Omental fat pad (tissue), 4 donors: Measurements from ENCODE around the gene TADA2B. TPM values are rescaled to one million over a fixed set of nuclear protein-coding genes. Genes with fewer than 3 reads are reported as not detected.

ENCODE experiments used
- ATAC-seq: fragments of 150-250 bp; one replicate; pipeline ENCODE4 v1.9.1; 2016; ENCODE audit warnings: mild to moderate bottlenecking, moderate library complexity; ENCODE audit not compliant: low FRiP score
- DNase-seq: peaks from one replicate; pipeline ENCODE4 v3.0.0-alpha.2; 2019; ENCODE audit warnings: low spot score
- total RNA-seq, 4 donors: library from RNA; depleted of rRNA; stranded (reverse); fragments of >200 nt; gene quantifications; one replicate each; pipeline ENCODE4 v1.1.0, GENCODE V29; 2016
- TF ChIP-seq, protein P1 (sequence below), 3 donors: fragments of 450-650 bp; IDR thresholded peaks; one replicate each; pipeline ENCODE4 v1.5.1; 2016 to 2017; ENCODE audit warnings: antibody characterized with exemption in 3 of 3, mild to moderate bottlenecking in 3 of 3, moderate library complexity in 2 of 3

The TADA2B gene
- total RNA-seq, 4 donors from 2014 or later = 12.2 to 20.5 (median 16.5) TPM

DNA sequence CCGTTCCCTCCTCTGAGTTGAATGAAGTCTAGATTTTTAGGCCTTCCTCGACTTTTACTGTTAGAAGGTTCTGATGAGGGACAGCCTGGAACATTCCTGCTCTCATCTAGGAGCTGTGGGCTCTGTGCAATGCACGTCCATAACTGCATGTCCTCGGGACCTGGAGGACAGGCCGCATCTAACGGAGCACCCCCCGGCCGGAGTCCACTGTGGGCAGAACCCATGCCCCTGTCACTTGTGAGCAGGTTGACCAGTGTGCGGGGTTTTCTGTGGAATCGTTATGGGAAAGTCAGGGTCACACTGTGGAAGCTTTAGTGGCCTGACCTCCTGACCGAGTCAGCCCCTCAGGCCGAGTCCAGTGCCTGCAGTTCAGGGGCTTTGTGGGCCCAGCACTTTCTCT lies 19.3 kb upstream of the TADA2B start:
- DNase-seq (no peak), ATAC-seq (no peak)
- TF ChIP-seq, protein P1, sequence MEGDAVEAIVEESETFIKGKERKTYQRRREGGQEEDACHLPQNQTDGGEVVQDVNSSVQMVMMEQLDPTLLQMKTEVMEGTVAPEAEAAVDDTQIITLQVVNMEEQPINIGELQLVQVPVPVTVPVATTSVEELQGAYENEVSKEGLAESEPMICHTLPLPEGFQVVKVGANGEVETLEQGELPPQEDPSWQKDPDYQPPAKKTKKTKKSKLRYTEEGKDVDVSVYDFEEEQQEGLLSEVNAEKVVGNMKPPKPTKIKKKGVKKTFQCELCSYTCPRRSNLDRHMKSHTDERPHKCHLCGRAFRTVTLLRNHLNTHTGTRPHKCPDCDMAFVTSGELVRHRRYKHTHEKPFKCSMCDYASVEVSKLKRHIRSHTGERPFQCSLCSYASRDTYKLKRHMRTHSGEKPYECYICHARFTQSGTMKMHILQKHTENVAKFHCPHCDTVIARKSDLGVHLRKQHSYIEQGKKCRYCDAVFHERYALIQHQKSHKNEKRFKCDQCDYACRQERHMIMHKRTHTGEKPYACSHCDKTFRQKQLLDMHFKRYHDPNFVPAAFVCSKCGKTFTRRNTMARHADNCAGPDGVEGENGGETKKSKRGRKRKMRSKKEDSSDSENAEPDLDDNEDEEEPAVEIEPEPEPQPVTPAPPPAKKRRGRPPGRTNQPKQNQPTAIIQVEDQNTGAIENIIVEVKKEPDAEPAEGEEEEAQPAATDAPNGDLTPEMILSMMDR (IDR thresholded peaks at IDR 0.05) = no peak

DNA sequence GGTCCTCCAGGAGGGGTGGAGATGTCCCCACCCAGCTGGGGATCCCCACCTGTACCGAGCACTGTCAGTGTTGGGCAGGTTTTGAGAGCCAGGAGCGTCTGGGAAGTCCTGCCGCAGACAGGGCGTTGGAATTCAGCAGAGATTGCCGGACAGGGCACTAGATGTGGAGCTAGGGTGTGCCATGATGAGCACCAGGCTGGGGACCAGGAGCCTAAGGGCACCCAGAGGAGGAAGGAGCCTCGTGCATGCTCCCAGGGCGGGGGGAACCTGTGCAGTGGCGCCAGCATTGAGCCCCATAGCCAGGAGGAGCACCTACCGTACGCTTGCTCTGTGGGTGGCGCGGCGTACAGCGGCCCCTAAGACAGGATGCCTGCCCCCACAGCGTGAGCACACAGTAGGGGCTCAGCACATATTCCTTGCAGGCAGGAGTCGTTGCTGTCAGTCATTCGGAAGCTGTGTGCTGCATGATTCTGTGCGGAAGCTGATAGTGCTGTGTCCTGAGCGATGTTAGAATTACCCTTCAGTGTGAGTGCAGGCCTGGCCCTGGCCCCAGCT lies 18.8 kb upstream of the TADA2B start:
- DNase-seq (no peak), ATAC-seq (no peak)
- TF ChIP-seq, protein P1 (IDR thresholded peaks at IDR 0.05) = no peak

DNA sequence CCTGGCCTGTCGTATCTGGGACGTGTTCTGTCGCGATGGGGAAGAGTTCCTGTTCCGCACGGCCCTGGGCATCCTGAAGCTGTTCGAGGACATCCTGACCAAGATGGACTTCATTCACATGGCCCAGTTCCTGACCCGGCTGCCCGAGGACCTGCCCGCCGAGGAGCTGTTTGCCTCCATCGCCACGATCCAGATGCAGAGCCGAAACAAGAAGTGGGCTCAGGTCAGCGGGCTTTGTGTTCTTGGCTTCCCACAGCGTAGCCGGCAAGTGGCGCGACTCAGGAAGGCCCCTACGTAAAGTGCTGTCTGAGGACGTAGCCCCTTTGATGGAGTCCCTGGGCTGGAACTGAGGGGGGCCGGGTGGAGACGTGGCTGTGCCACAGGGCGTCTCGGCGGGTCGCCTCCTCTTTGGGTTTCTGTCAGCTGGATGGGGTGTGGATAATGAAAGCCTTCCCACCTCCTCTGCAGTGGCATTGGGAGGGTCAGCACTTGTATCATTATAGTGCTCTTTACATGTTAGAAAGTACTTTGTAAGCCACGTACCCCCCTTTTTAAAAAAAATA lies 18.1 kb upstream of the TADA2B start:
- TF ChIP-seq, protein P1 (IDR thresholded peaks at IDR 0.05) = no peak
- ATAC-seq (no peak), DNase-seq (no peak)

DNA sequence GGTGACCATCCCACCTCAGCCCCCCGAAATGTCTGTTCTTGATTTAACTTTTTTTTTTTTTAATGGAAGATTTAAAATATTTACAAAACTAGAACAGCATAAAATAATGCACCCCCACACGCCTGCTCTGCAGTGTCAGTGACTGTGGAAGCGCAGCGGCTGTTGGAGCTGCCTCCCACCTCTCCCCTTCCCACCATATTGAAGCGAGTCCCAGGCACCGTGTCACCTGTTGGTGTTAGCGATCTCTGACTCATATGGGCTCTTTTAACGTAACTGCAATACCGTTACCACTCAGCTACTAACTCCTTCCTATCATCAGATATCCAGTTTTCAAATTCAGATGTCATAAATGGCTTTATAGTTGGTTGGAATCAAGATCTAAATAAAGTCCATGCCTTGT lies 17.1 kb upstream of the TADA2B start:
- TF ChIP-seq, protein P1 (IDR thresholded peaks at IDR 0.05) = no peak
- no peak for ATAC-seq
- no peak for DNase-seq

DNA sequence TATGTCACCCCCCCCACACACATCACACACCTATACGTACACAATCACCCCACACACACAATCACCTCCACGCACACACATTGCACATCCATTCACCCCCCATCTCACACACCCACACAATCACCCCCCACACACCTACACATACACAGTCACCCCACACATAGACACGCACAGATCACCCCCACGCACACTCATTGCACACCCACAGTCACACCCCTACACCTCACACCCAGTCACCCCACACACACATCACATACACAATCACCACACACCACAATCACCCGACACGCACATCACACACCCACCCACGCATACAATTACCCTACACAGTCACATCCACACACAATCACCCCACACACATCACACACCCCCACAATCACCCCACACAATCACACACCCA lies 15.9 kb upstream of the TADA2B start:
- ATAC-seq = no peak
- TF ChIP-seq, protein P1 (IDR thresholded peaks at IDR 0.05) = no peak
- no peak for DNase-seq

DNA sequence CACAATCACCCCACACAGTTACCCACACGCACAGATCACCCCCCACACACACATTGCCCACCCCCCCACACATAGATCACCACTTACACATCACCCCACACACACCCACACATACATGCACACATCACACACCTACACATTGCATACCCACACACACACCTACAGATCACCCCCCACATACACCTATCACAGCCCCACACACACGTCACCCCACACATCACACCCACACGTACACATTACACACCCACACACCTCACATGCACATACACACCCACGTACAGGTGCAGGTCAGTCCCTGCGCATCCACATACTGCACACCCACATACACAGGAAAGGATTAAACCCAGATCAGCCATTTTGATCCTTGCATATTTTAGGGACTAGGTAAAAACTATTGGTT lies 15.3 kb upstream of the TADA2B start:
- TF ChIP-seq, protein P1 (IDR thresholded peaks at IDR 0.05) = no peak
- ATAC-seq (no peak), DNase-seq (no peak)

DNA sequence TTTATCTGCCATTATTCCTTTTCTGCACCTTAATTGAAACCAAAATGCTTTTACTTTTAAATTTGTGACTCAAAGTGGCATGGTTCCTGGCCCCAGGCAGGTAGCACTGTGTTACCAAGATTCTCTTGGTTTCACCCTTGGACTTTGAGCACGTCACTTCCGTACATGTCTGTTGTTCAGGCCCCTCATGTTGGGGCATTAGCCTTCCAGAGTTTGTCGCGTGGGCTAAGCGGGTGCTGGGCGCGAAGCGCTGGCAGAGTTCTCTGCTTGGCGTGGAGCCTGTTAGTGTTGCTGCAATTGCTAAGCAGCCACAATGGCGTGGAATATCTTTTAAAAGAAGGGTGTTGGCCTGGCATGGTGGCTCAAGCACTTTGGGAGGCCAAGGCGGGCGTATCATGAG lies 14.0 kb upstream of the TADA2B start:
- no peak for DNase-seq
- ATAC-seq = no peak

More for the DNA sequence above, 14.0 kb upstream of the TADA2B start:
- TF ChIP-seq, protein P1 (IDR thresholded peaks at IDR 0.05) = no peak
